CD14-positive monocyte (primary cell): ENCODE measurements around the gene PRRT2. TPM values are rescaled to one million over a fixed set of nuclear protein-coding genes. Genes with fewer than 3 reads are reported as not detected.
A peak's percentile ranks its signal among the peaks of the same experiment; 100 is the strongest.

Experiments
- DNase-seq, 3 donors: peaks; one replicate each; pipeline ENCODE4 v3.0.0-alpha.2; 2011 to 2022
- H2AFZ ChIP-seq: 2 replicates; pipeline ENCODE4 v1.6.0; 2012; ENCODE audit warnings: mild to moderate bottlenecking, low read depth, low read length, inconsistent platforms; ENCODE audit not compliant: insufficient read depth, poor library complexity, severe bottlenecking
- H3K27ac ChIP-seq, 2 donors: 1 replicate in 1 of 2; 2 replicates in 1 of 2; pipeline ENCODE4 v1.5.1; 2012 to 2013; ENCODE audit warnings: low read length in 2 of 2, control low read depth in 1 of 2, inconsistent platforms in 1 of 2, low read depth in 1 of 2, mild to moderate bottlenecking in 1 of 2
- H3K27me3 ChIP-seq, 2 donors: one replicate each; pipeline versions ENCODE4 v1.6.0 to v1.6.1; 2011 to 2013; ENCODE audit warnings: low read length in 2 of 2; ENCODE audit not compliant: control insufficient read depth in 2 of 2, insufficient read depth in 2 of 2
- H3K36me3 ChIP-seq, 2 donors: replicated peaks in 1 of 2; 1 replicate in 1 of 2; 2 replicates in 1 of 2; pipeline versions ENCODE4 v1.5.1 to v1.6.1; 2012 to 2013; ENCODE audit warnings: low read length in 2 of 2, control low read depth in 1 of 2, inconsistent platforms in 1 of 2, mild to moderate bottlenecking in 1 of 2; ENCODE audit not compliant: insufficient read depth in 2 of 2, control insufficient read depth in 1 of 2
- H3K4me1 ChIP-seq, 2 donors: 1 replicate in 1 of 2; 2 replicates in 1 of 2; pipeline versions ENCODE4 v1.5.1 to v1.6.1; 2012 to 2013; ENCODE audit warnings: low read length in 2 of 2, control low read depth in 1 of 2, inconsistent platforms in 1 of 2, mild to moderate bottlenecking in 1 of 2, moderate library complexity in 1 of 2; ENCODE audit not compliant: insufficient read depth in 2 of 2, control insufficient read depth in 1 of 2
- H3K4me2 ChIP-seq: replicated peaks from 2 replicates; pipeline ENCODE3; 2012; ENCODE audit warnings: low read length, moderate library complexity, mild to moderate bottlenecking; ENCODE audit not compliant: poor library complexity, severe bottlenecking; ENCODE audit errors: extremely low read depth
- H3K4me3 ChIP-seq, 3 experiments: fragments of 200-600 bp in 1 of 3; sonication (generic) in 1 of 3; replicated peaks in 1 of 3; 1 replicate in 2 of 3; 2 replicates in 1 of 3; pipeline ENCODE4 v1.5.1; 2011 to 2013; ENCODE audit warnings: low read length in 3 of 3, mild to moderate bottlenecking in 3 of 3, control low read depth in 2 of 3, low read depth in 2 of 3, inconsistent platforms in 1 of 3, moderate library complexity in 1 of 3
- H3K79me2 ChIP-seq: 2 replicates; pipeline ENCODE4 v1.6.0; 2012; ENCODE audit warnings: mild to moderate bottlenecking, control low read depth, inconsistent platforms, low read length, moderate library complexity; ENCODE audit not compliant: insufficient read depth
- H3K9ac ChIP-seq: 2 replicates; pipeline ENCODE4 v1.6.0; 2017; ENCODE audit warnings: low read length, mild to moderate bottlenecking; ENCODE audit not compliant: insufficient read depth, poor library complexity, severe bottlenecking
- H3K9me3 ChIP-seq, 2 donors: replicated peaks in 1 of 2; 1 replicate in 1 of 2; 2 replicates in 1 of 2; pipeline versions ENCODE4 v1.5.1 to v1.6.1; 2012 to 2013; ENCODE audit warnings: low read length in 2 of 2, control low read depth in 1 of 2; ENCODE audit not compliant: control insufficient read depth in 1 of 2, insufficient read depth in 1 of 2
- H4K20me1 ChIP-seq: 2 replicates; pipeline ENCODE4 v1.6.0; 2012; ENCODE audit warnings: mild to moderate bottlenecking, low read length, control low read depth, moderate library complexity; ENCODE audit not compliant: insufficient read depth
- H3K27ac Mint-ChIP-seq, 7 donors: one replicate each; pipeline ENCODE4 v1.8.0; 2020; ENCODE audit warnings: mild to moderate bottlenecking in 7 of 7, mixed read lengths in 7 of 7, moderate library complexity in 6 of 7, inconsistent platforms in 2 of 7
- H3K27me3 Mint-ChIP-seq, 3 donors: one replicate each; pipeline ENCODE4 v1.8.0; 2021 to 2022; ENCODE audit warnings: low read depth in 3 of 3, mild to moderate bottlenecking in 3 of 3, mixed read lengths in 3 of 3, moderate library complexity in 3 of 3, inconsistent platforms in 1 of 3
- H3K36me3 Mint-ChIP-seq, 2 donors: one replicate each; pipeline ENCODE4 v1.8.0; 2020; ENCODE audit warnings: mixed read lengths in 2 of 2, inconsistent platforms in 1 of 2, mild to moderate bottlenecking in 1 of 2
- H3K4me1 Mint-ChIP-seq: one replicate; pipeline ENCODE4 v1.8.0; 2020; ENCODE audit warnings: mild to moderate bottlenecking, mixed read lengths
- H3K4me3 Mint-ChIP-seq, 2 donors: one replicate each; pipeline ENCODE4 v1.8.0; 2020; ENCODE audit warnings: mild to moderate bottlenecking in 2 of 2, mixed read lengths in 2 of 2, moderate library complexity in 1 of 2
- H3K9me3 Mint-ChIP-seq, 7 donors: one replicate each; pipeline ENCODE4 v1.8.0; 2020 to 2022; ENCODE audit warnings: mixed read lengths in 7 of 7, mild to moderate bottlenecking in 6 of 7, moderate library complexity in 6 of 7, inconsistent platforms in 2 of 7
- WGBS: methylation state at CpG from one replicate; pipeline ENCODE4 v1.1.5; 2013; ENCODE audit warnings: missing lambda C conversion rate; ENCODE audit not compliant: insufficient coverage; 5-methylcytosine and 5-hydroxymethylcytosine counted together
- intact Hi-C, 2 donors: fragments of 100-400 bp; cut with micrococcal nuclease; formaldehyde crosslinking; loops; one replicate each; pipeline versions ENCODE4 v1.15.0 to v1.15.1; 2023
- polyA plus RNA-seq, 3 donors: library from polyadenylated mRNA; depleted of rRNA in 1 of 3; unstranded in 2 of 3; stranded (reverse) in 1 of 3; fragments of 300-500 nt in 2 of 3; fragments of >200 nt in 1 of 3; fragmentation: Illumina TruSeq in 2 of 3; gene quantifications; 1 replicate in 2 of 3; 2 replicates in 1 of 3; pipeline ENCODE4 v1.2.3, GENCODE V29; 2012 to 2021
- TF ChIP-seq, protein P1 (sequence below): fragments of 200-600 bp; IDR thresholded peaks from one replicate; pipeline ENCODE4 v1.8.0; 2022; ENCODE audit warnings: antibody characterized with exemption, mild to moderate bottlenecking

PRRT2 gene
- polyA plus RNA-seq, 3 donors = 0.04 TPM; not detected in 2

DNA sequence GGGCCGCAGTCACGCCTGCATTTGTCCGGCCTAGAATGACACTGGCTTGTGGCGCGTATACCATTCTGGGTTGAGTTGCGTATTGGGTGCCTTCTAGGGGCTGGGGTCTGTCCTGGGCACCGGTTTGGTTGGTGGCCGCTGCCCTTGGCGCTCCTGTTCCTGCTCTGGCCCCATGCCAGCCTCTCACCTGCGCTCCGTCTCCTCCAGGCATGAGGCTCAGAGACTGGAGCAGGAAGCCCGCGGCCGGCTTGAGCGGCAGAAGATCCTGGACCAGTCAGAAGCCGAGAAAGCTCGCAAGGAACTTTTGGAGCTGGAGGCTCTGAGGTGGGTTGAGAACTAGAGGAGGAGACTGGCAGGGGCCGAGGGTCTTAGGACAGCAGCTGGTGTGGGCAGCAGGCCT, 33.7 kb downstream of the PRRT2 start:
- WGBS = 99% methylated on average over 15 of the region's 18 CpGs
- Mint-ChIP-seq H3K9me3 (peaks cover 0 to 2% (median 0%) of the 10 kb centered on the region in 7 donors), H3K27ac (peak overlapping the region in 2 of 7 donors; percentile 4 to 13), H3K36me3 (peaks cover 69 to 92% of the 10 kb centered on the region in 2 donors), H3K4me1 (no peaks in the 10 kb centered on the region), H3K4me3 (no peak overlapping the region), H3K27me3 (peaks cover 0 to 2% (median 1%) of the 10 kb centered on the region in 3 donors)
- intact Hi-C loops = loop anchor here in 1 of 2 donors (5.0 kb wide), 2 partner anchors 38 to 153 kb away; partner anchors contain the start of gene MAZ
- no peaks in the 10 kb centered on the region for H3K9me3 ChIP-seq
- no peak for DNase-seq
- TF ChIP-seq, protein P1, sequence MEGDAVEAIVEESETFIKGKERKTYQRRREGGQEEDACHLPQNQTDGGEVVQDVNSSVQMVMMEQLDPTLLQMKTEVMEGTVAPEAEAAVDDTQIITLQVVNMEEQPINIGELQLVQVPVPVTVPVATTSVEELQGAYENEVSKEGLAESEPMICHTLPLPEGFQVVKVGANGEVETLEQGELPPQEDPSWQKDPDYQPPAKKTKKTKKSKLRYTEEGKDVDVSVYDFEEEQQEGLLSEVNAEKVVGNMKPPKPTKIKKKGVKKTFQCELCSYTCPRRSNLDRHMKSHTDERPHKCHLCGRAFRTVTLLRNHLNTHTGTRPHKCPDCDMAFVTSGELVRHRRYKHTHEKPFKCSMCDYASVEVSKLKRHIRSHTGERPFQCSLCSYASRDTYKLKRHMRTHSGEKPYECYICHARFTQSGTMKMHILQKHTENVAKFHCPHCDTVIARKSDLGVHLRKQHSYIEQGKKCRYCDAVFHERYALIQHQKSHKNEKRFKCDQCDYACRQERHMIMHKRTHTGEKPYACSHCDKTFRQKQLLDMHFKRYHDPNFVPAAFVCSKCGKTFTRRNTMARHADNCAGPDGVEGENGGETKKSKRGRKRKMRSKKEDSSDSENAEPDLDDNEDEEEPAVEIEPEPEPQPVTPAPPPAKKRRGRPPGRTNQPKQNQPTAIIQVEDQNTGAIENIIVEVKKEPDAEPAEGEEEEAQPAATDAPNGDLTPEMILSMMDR = no peak
- H3K4me1 ChIP-seq = no peaks in the 10 kb centered on the region
- H3K4me3 ChIP-seq = no peak overlapping the region
- H3K36me3 ChIP-seq = peaks cover 67 to 81% of the 10 kb centered on the region in 2 donors
- no peaks in the 10 kb centered on the region for H3K79me2 ChIP-seq
- H2AFZ ChIP-seq = no peak overlapping the region
- no peaks in the 10 kb centered on the region for H3K27me3 ChIP-seq
- H3K9ac ChIP-seq = no peak overlapping the region
- no peak overlapping the region for H3K27ac ChIP-seq
- H3K4me2 ChIP-seq = no peak overlapping the region
- H4K20me1 ChIP-seq = peaks cover 62% of the 10 kb centered on the region

DNA sequence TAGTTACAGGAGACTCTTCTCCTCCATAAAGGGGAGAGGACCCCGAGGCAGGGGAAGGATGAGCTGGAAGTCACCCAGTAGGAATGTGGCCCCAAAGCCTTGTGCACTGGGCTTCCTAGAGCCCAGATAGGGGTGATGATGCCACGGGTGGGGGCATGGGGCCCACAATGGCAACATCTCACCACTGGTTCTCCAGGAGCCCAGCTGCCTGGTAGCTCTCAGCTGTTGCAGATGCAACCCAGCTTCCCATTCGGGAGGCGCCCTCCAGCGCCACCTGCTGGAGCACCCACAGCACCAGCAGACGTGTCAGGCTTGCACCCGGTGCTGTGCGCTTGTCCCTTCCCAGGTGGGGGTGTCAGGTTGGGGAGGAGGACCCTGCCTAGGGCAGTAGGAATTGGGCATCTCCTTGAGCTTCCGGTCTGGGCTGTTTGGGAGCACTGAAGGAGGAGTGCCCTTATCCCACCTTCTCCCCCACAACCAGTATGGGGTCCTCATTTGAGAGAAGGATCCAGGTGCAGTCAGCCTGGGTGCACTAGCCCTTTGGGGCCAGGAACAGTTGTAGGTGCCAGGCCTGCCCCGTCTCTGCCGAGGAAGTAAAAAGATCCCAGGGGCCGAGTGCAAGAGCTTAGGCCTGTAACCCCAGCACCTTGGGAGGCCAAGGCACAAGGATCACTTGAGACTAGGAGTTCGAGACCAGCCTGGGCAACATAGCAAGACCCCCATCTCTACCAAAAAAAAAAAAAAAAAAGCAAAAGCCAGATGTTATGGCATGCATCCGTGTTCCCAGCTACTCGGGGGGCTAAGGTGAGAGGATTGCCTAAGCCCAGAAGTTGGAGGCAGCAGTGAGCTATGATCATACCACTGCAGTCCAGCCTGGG, 36.7 kb downstream of the PRRT2 start:
- peaks cover 49 to 67% of the 10 kb centered on the region in 2 donors for H3K36me3 Mint-ChIP-seq
- Histone ChIP-seq H3K36me3 (peaks cover 42 to 55% of the 10 kb centered on the region in 2 donors), H2AFZ (no peak overlapping the region), H3K9me3 (no peaks in the 10 kb centered on the region), H3K27me3 (no peaks in the 10 kb centered on the region), H3K27ac (no peak overlapping the region), H4K20me1 (peaks cover 43% of the 10 kb centered on the region), H3K9ac (no peak overlapping the region), H3K4me3 (no peak overlapping the region), H3K4me2 (no peak overlapping the region), H3K79me2 (no peaks in the 10 kb centered on the region), H3K4me1 (no peaks in the 10 kb centered on the region)
- H3K4me1 Mint-ChIP-seq = no peaks in the 10 kb centered on the region
- no peak overlapping the region for H3K4me3 Mint-ChIP-seq
- H3K27me3 Mint-ChIP-seq = peaks cover 0 to 2% (median 1%) of the 10 kb centered on the region in 3 donors
- 17% methylated on average over 5 of the region's 15 CpGs for WGBS
- no peak overlapping the region for H3K27ac Mint-ChIP-seq
- intact Hi-C loops = loop anchor here (2.0 to 5.0 kb wide), 3 partner anchors 41 to 156 kb away; partner anchors contain the start of gene MAZ (in 1 of the 2)
- TF ChIP-seq, protein P1 = peak; percentile 92
- peak; percentile 64 to 70 (median 64) for DNase-seq
- peaks cover 0 to 2% (median 0%) of the 10 kb centered on the region in 7 donors for H3K9me3 Mint-ChIP-seq
